GM12878 (cell line): Measurements from ENCODE around the gene SUGCT. TPM values are rescaled to one million over a fixed set of nuclear protein-coding genes. Genes with fewer than 3 reads are reported as not detected.

Source experiments
- ATAC-seq: fragments of 200-7000 bp; cut with Tn5 transposase; 3 replicates; pipeline ENCODE4 v1.9.1; 2020; ENCODE audit warnings: mild to moderate bottlenecking, moderate library complexity
- BruUV-seq: library from RNA; stranded (reverse); fragments of 400-500 nt; replicated peaks from 2 replicates; lab custom pipeline; 2021; lab: Mats Ljungman, UMichigan
- CTCF ChIA-PET: fragments of 300-600 bp; sonication (Branson Sonifier 250); formaldehyde crosslinking; extraction: SDS; loops from one replicate; lab custom pipeline; 2021; ENCODE audit warnings: inconsistent platforms; lab: Yijun Ruan, JAX
- POLR2A ChIA-PET: fragments of 350-600 bp; formaldehyde crosslinking; extraction: SDS; loops from one replicate; lab custom pipeline; 2021; ENCODE audit warnings: inconsistent platforms; lab: Charles Lee
- RAD21 ChIA-PET: fragments of 300-600 bp; sonication (Branson Sonifier 250); formaldehyde crosslinking; loops from one replicate; lab custom pipeline; 2023; ENCODE audit warnings: antibody characterized with exemption; ENCODE audit not compliant: unreplicated experiment; lab: Charles Lee
- SMC1A ChIA-PET: fragments of 300-600 bp; sonication (Branson Sonifier 250); formaldehyde crosslinking; loops from one replicate; lab custom pipeline; 2023; ENCODE audit not compliant: unreplicated experiment, uncharacterized antibody; lab: Charles Lee
- DNase-seq: peaks from one replicate; pipeline ENCODE4 v3.0.0-alpha.2; 2011; ENCODE audit warnings: low read depth, low spot score
- FAIRE-seq: peaks from 3 replicates; lab custom pipeline; 2011; peaks lifted over from hg19 to GRCh38; lab: Jason Lieb, UNC
- H2AFZ ChIP-seq: 2 replicates; pipeline ENCODE4 v1.6.0; 2011; ENCODE audit warnings: low read depth, low read length, control low read depth; ENCODE audit not compliant: control insufficient read depth
- H3K27ac ChIP-seq: 2 replicates; pipeline ENCODE4 v1.5.1; 2011; ENCODE audit warnings: control low read depth; ENCODE audit not compliant: control insufficient read depth, insufficient read depth
- H3K27me3 ChIP-seq, 2 experiments: replicated peaks in 1 of 2; 2 replicates each; pipeline versions ENCODE4 v1.6.0 to v1.6.1; 2011; ENCODE audit warnings: low read length in 1 of 2; ENCODE audit not compliant: control insufficient read depth in 2 of 2, insufficient read depth in 2 of 2
- H3K36me3 ChIP-seq, 2 experiments: 2 replicates each; pipeline ENCODE4 v1.5.1; 2011; ENCODE audit warnings: low read length in 1 of 2; ENCODE audit not compliant: control insufficient read depth in 2 of 2, insufficient read depth in 2 of 2
- H3K4me1 ChIP-seq: 2 replicates; pipeline ENCODE4 v1.6.1; 2011; ENCODE audit warnings: mild to moderate bottlenecking, low read length, moderate library complexity, mixed read lengths; ENCODE audit not compliant: control insufficient read depth, insufficient read depth
- H3K4me2 ChIP-seq: 2 replicates; pipeline ENCODE4 v1.6.0; 2011; ENCODE audit warnings: control low read depth; ENCODE audit not compliant: control insufficient read depth, insufficient read depth
- H3K4me3 ChIP-seq: fragments of 200-600 bp; sonication (generic); 2 replicates; pipeline ENCODE4 v1.5.1; 2016
- H3K79me2 ChIP-seq: 2 replicates; pipeline ENCODE4 v1.6.0; 2011; ENCODE audit warnings: low read length; ENCODE audit not compliant: control insufficient read depth, insufficient read depth
- H3K9ac ChIP-seq: 2 replicates; pipeline ENCODE4 v1.8.0; 2011; ENCODE audit warnings: low read length, control low read depth, mixed read lengths; ENCODE audit not compliant: control insufficient read depth, insufficient read depth
- H3K9me3 ChIP-seq: replicated peaks from 3 replicates; pipeline ENCODE4 v1.5.1; 2011; ENCODE audit warnings: mild to moderate bottlenecking, low read length; ENCODE audit not compliant: control insufficient read depth, insufficient read depth
- H4K20me1 ChIP-seq: 2 replicates; pipeline ENCODE4 v1.6.0; 2011; ENCODE audit not compliant: control insufficient read depth, insufficient read depth
- ATF3 ChIP-seq: IDR thresholded peaks from 2 replicates; pipeline ENCODE4 v1.6.1; 2011; ENCODE audit warnings: low read depth, mild to moderate bottlenecking, low read length, moderate library complexity, borderline replicate concordance; ENCODE audit errors: extremely low read depth
- NFYA ChIP-seq: IDR thresholded peaks from 2 replicates; pipeline ENCODE4 v1.6.1; 2011; ENCODE audit warnings: low read depth, mild to moderate bottlenecking, low read length, improper control_type of control experiment, borderline replicate concordance
- SRF ChIP-seq, 2 experiments: IDR thresholded peaks; 2 replicates each; pipeline ENCODE4 v1.6.1; 2011; ENCODE audit warnings: low read depth in 2 of 2, low read length in 2 of 2, mild to moderate bottlenecking in 1 of 2, moderate library complexity in 1 of 2
- ZNF622 ChIP-seq: fragments of 450-650 bp; IDR thresholded peaks from 2 replicates; pipeline ENCODE4 v1.6.1; 2017; ENCODE audit warnings: mild to moderate bottlenecking, inconsistent platforms
- WGBS: methylation state at CpG from one replicate; pipeline ENCODE4 v1.1.6; 2016; ENCODE audit warnings: low lambda C conversion rate; ENCODE audit not compliant: insufficient replicate concordance, insufficient coverage; ENCODE audit errors: missing lambda C conversion rate; 5-methylcytosine and 5-hydroxymethylcytosine counted together
- in situ Hi-C: fragments of 300-500 bp; cut with MboI; formaldehyde crosslinking; loops from 9 replicates; pipeline ENCODE4 v1.14.3; 2018; ENCODE audit warnings: mixed read lengths
- intact Hi-C: fragments of 100-400 bp; cut with micrococcal nuclease; formaldehyde crosslinking; loops from one replicate; pipeline ENCODE4 v1.14.2; 2022; ENCODE audit not compliant: unreplicated experiment
- polyA plus RNA-seq, 11 experiments: library from polyadenylated mRNA; depleted of rRNA in 4 of 11; unstranded in 6 of 11; stranded (reverse) in 5 of 11; fragments of >200 nt; fragmentation: Nextera tagmentation in 4 of 11; fragmentation: Illumina TruSeq in 1 of 11; extraction: Ambion mirVana in 4 of 11; extraction: Trizol in 1 of 11; gene quantifications; 1 replicate in 1 of 11; 2 replicates in 10 of 11; pipeline versions ENCODE4 v1.2.1 to v1.2.3, GENCODE V29; 2011 to 2016; ENCODE audit warnings: inconsistent platforms in 2 of 11, missing spikeins in 2 of 11, low read depth in 1 of 11
- total RNA-seq, 4 experiments: library from RNA; depleted of rRNA in 3 of 4; stranded (reverse); fragments of >200 nt in 3 of 4; fragmentation: Illumina TruSeq in 1 of 4; extraction: Trizol in 1 of 4; gene quantifications; 2 replicates each; pipeline versions ENCODE4 v1.2.1 to v1.2.3, GENCODE V29; 2013 to 2021
- TF ChIP-seq, protein P1 (sequence below): fragments of 450-650 bp; IDR thresholded peaks from 2 replicates; pipeline ENCODE4 v1.6.1; 2017; ENCODE audit warnings: low read depth, mild to moderate bottlenecking, moderate library complexity
- TF ChIP-seq, protein P2 (sequence below): fragments of 450-650 bp; IDR thresholded peaks from 2 replicates; pipeline ENCODE4 v1.6.1; 2016; ENCODE audit warnings: mild to moderate bottlenecking

Gene SUGCT
- total and polyA plus RNA-seq, 10 of the 15 experiments (the other 5 are each of a cell fraction or from before 2014, with no cell fraction given): 0.08 to 1.2 (median 0.67) TPM; not detected in 1

GRCh38 chr7:40726559-40726958 lies 591.8 kb downstream of the SUGCT start:
- BruUV-seq: no TSS peak
- H2AFZ ChIP-seq: no peak overlapping the region
- H3K36me3 ChIP-seq: no peaks in the 10 kb centered on the region
- DNase-seq (no peak), ATAC-seq (no peak), FAIRE-seq (no peak)
- H3K4me3 ChIP-seq: no peak overlapping the region
- H3K27ac ChIP-seq: no peak overlapping the region
- in situ Hi-C loops: no loop called here
- H3K4me2 ChIP-seq: no peak overlapping the region
- ChIA-PET CTCF (interaction anchor here (0.8 kb wide), 1 partner anchor 34 kb away, joined by 3 read pairs; no protein-coding TSS in a partner anchor), RAD21 (no interaction called here), POLR2A (no interaction called here), SMC1A (no interaction called here)
- no peaks in the 10 kb centered on the region for H3K79me2 ChIP-seq
- H3K4me1 ChIP-seq: no peaks in the 10 kb centered on the region
- H3K9me3 ChIP-seq: no peaks in the 10 kb centered on the region
- 65% methylated on average over 9 of the region's 9 CpGs for WGBS
- H4K20me1 ChIP-seq: no peaks in the 10 kb centered on the region
- no peak overlapping the region for H3K9ac ChIP-seq
- no peaks in the 10 kb centered on the region for H3K27me3 ChIP-seq
- intact Hi-C loops: no loop called here
- TF ChIP-seq, protein P1, sequence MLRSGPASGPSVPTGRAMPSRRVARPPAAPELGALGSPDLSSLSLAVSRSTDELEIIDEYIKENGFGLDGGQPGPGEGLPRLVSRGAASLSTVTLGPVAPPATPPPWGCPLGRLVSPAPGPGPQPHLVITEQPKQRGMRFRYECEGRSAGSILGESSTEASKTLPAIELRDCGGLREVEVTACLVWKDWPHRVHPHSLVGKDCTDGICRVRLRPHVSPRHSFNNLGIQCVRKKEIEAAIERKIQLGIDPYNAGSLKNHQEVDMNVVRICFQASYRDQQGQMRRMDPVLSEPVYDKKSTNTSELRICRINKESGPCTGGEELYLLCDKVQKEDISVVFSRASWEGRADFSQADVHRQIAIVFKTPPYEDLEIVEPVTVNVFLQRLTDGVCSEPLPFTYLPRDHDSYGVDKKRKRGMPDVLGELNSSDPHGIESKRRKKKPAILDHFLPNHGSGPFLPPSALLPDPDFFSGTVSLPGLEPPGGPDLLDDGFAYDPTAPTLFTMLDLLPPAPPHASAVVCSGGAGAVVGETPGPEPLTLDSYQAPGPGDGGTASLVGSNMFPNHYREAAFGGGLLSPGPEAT: no peak
- no peak for TF ChIP-seq ZNF622
- TF ChIP-seq ATF3: no peak
- TF ChIP-seq SRF (IDR thresholded peaks at IDR 0.05; ENCODE audit: low read depth in 2 of 2, low read length in 2 of 2): no peak
- no peak for TF ChIP-seq NFYA
- TF ChIP-seq, protein P2, sequence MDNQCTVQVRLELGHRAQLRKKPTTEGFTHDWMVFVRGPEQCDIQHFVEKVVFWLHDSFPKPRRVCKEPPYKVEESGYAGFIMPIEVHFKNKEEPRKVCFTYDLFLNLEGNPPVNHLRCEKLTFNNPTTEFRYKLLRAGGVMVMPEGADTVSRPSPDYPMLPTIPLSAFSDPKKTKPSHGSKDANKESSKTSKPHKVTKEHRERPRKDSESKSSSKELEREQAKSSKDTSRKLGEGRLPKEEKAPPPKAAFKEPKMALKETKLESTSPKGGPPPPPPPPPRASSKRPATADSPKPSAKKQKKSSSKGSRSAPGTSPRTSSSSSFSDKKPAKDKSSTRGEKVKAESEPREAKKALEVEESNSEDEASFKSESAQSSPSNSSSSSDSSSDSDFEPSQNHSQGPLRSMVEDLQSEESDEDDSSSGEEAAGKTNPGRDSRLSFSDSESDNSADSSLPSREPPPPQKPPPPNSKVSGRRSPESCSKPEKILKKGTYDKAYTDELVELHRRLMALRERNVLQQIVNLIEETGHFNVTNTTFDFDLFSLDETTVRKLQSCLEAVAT: no peak
